ENCODE data around the gene AMPD3. TPM values are rescaled to one million over a fixed set of nuclear protein-coding genes. Genes with fewer than 3 reads are reported as not detected.

Gene AMPD3
- total RNA-seq, 1 experiment from 2014 or later, result 1.3 TPM

Other genes starting within 250 kb of the AMPD3 start
- 25.7 and 27.2 TPM in 2 replicates for gene SBF2, start 161.0 kb upstream of the AMPD3 start, total RNA-seq (2014; rRNA removed; shearing (Covaris generic))
- 7.0 and 8.5 TPM in 2 replicates for gene ADM, start 150.2 kb upstream of the AMPD3 start, total RNA-seq (2014; rRNA removed; shearing (Covaris generic))
- 14.6 and 15.3 TPM in 2 replicates for gene RNF141, start 85.9 kb downstream of the AMPD3 start, total RNA-seq (2014; rRNA removed; shearing (Covaris generic))
- gene LYVE1, start 113.4 kb downstream of the AMPD3 start, total RNA-seq (2014; rRNA removed; shearing (Covaris generic)), result not detected in 2 replicates
- gene IRAG1, start 238.5 kb downstream of the AMPD3 start, total RNA-seq (2014; rRNA removed; shearing (Covaris generic)), result not detected in 2 replicates